D721Med (cell line): ENCODE measurements around the gene ART4.

Source experiments
- DNase-seq: peaks from one replicate; pipeline ENCODE4 v3.0.0; 2011; ENCODE audit warnings: low spot score; ENCODE audit not compliant: insufficient read length
- FAIRE-seq: peaks from 2 replicates; lab custom pipeline; 2011; peaks lifted over from hg19 to GRCh38; lab: Jason Lieb, UNC
- TF ChIP-seq, protein P1 (sequence below): IDR thresholded peaks from 2 replicates; pipeline ENCODE4 v1.5.1; 2012; ENCODE audit warnings: mild to moderate bottlenecking, control low read depth; ENCODE audit not compliant: insufficient read depth; ENCODE audit errors: missing control alignments

The ART4 gene

DNA sequence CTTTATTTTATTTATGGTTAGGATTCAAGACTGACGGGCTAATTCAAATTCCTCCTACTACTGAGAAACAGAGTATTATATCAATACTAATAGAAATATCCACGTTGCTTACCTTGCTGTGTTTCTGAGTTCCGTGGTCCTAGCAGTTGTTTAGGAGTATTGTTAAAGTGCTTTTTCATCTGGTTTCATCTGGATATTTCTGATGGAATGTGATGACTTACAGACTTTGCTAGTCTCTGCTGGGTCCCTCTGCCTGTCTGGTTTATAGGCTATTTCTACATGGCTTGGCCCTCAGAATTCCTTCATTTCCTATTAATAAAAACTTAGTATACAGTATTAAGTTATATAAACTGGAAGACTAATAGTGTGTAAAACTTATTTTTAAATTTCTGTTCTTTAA, 29.3 kb downstream of the ART4 start, which contains the start of gene SMCO3:
SMCO3 (minus strand) TSS at position 169 of the 400 bp plus-strand sequence. CDS start 7,502 bp downstream, outside the sequence.
- TF ChIP-seq, protein P1, sequence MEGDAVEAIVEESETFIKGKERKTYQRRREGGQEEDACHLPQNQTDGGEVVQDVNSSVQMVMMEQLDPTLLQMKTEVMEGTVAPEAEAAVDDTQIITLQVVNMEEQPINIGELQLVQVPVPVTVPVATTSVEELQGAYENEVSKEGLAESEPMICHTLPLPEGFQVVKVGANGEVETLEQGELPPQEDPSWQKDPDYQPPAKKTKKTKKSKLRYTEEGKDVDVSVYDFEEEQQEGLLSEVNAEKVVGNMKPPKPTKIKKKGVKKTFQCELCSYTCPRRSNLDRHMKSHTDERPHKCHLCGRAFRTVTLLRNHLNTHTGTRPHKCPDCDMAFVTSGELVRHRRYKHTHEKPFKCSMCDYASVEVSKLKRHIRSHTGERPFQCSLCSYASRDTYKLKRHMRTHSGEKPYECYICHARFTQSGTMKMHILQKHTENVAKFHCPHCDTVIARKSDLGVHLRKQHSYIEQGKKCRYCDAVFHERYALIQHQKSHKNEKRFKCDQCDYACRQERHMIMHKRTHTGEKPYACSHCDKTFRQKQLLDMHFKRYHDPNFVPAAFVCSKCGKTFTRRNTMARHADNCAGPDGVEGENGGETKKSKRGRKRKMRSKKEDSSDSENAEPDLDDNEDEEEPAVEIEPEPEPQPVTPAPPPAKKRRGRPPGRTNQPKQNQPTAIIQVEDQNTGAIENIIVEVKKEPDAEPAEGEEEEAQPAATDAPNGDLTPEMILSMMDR = no peak
- FAIRE-seq (no peak), DNase-seq (no peak)

DNA sequence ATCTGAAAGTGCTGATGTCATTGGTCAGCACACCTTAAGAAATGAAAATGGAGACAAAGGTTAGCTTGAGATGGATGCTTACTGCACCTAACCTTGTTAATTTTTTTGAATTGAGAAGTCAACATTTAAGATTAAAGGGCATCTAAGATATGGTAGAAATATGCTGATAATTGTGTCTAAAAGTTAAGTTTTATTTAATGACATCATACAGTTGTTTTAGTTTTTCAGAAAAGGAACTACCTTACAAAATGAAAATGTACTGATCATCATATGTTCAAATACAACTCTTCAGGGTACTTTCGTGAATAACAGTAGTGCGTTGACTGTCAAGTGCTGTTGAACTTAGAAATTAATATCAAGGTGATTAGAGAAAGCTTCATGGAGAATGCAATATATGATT, 31.8 kb downstream of the ART4 start:
- FAIRE-seq = peak; percentile 35
- TF ChIP-seq, protein P1 = no peak
- DNase-seq = no peak

DNA sequence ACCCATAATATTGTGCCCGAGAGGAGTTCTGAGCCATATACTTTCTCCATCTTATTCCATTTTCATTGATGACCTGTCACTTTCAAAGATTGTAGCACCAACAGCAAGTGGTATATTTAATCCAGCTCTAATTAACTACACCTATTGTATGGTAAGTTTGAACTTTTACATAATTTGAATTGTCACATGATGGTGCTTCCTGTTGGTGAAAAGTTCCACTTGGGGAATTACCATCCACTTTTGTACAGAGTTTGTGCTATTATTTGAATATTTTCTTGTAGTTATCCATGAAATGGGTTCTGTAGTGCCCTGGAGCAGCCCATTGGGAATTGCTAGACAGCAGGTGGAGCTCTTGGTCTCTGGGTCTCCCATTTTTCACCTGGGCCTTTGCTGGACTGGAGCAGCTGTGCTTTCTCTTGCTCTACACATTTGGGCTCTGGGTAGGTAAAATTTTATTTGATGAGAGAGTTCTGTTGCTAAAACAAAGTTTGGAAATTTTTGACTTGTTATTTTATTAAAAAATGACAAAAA, 32.3 kb downstream of the ART4 start:
- DNase-seq = no peak

DNA sequence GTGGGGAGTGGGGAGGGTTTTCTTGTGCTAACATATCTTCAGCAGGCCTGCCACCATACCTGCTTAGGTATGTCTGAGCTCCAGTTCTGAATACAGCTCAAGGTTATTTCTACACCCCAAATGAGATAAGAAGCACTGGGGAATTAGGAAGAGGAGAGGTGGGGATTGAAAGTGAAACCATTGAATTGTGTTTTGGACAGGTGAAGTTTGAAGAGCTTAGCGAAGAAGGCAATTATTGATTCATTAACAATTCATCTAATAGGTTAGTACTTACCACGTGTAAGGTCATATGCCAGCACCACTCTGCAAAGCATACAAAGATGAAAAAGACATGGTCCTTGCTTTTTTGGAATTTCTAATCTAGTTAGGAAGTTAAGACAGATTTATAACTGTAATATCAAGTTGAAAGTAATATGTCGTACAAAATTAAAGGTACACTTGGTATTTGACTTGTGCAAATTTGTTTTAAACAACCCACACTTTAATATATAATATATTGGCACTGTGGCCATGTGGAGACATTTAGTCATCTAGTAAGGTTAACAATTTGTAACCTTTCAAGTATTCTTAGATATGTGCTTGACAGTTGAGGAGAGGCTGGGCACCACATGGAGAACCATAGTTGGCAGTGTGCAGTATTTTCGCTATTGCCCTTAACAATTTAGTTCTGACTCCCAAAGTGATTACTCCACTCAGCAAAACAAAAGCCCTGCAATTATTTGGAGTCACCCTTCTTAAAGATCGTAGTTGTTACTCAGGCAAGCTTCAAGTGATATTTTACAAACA, 33.0 kb downstream of the ART4 start:
- no peak for FAIRE-seq

More for the DNA sequence above, 32.3 kb downstream of the ART4 start:
- no peak for FAIRE-seq
- TF ChIP-seq, protein P1 = peak; percentile 26

DNA sequence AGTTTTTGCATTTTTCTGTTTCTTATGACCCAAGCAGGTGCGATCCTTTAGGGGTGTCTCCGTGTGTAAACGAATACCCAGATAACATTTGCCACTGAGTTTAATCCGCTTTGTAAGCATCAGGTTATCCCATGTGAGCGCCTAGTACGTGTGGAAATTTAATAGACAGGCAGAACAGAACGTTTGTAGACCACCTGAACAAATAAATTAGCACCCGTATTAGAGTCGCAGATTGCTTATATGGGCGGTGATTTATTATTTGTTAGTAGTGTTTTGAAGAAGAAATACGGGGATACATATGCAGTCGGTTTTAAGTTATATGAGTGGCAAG, 39.5 kb downstream of the ART4 start:
- no peak for DNase-seq
- TF ChIP-seq, protein P1 = no peak
- FAIRE-seq = peak; percentile 92

More for the DNA sequence above, 33.0 kb downstream of the ART4 start:
- no peak for DNase-seq
- TF ChIP-seq, protein P1 = no peak

DNA sequence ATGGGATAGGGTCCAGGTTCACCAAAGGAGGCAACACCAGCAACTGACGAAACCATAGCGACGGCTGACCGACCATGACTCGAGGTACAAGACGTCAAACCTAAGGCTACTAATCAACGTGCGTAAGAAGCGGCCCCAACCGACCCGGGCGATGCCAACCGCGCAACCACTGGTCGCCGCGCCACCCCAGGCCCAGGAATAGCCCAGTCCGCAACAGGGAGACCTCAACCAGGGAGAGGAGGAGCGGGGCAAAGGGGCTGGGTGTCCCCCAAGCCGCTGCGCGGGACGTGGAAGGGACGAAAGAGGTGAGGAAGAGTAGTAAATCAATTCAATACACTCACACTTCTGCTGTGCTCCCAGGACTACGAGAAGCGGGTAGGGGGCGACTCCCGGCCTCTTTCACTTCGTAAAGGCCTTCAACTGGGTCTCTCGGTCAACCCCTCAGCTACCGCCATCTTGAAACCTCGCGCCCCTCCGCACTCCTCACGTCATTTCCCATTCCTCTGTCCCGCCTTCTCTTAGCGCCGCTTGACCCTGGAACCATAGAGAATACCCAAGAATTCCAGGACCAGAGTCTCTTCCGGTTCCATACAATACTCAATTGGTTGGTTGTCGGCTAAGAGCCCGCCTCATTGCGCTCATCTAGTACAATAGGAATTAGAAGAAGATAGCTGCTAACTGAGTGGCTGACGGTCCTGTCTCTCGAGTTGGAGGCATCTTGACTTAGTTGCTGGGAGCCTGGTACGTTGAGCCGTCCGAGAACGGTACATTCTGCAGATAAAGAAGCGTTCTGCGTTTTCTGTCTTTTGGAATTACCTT, 40.1 kb downstream of the ART4 start, which contains the start of the genes C12orf60 and WBP11:
C12orf60 (plus strand) TSS at position 660 of the 819 bp plus-strand sequence. CDS start 19,266 bp downstream, outside the sequence.
WBP11 (minus strand) TSS at position 468 of the 819 bp plus-strand sequence. CDS start 2,095 bp downstream, outside the sequence.
- DNase-seq (peak; percentile 64), FAIRE-seq (no peak)
- TF ChIP-seq, protein P1 = no peak
